ENCODE data around the gene CNN2.

Gene CNN2

GRCh38 chr19:1057176-1057855, 30.9 kb downstream of the CNN2 start:
- TF ChIP-seq, protein P1, sequence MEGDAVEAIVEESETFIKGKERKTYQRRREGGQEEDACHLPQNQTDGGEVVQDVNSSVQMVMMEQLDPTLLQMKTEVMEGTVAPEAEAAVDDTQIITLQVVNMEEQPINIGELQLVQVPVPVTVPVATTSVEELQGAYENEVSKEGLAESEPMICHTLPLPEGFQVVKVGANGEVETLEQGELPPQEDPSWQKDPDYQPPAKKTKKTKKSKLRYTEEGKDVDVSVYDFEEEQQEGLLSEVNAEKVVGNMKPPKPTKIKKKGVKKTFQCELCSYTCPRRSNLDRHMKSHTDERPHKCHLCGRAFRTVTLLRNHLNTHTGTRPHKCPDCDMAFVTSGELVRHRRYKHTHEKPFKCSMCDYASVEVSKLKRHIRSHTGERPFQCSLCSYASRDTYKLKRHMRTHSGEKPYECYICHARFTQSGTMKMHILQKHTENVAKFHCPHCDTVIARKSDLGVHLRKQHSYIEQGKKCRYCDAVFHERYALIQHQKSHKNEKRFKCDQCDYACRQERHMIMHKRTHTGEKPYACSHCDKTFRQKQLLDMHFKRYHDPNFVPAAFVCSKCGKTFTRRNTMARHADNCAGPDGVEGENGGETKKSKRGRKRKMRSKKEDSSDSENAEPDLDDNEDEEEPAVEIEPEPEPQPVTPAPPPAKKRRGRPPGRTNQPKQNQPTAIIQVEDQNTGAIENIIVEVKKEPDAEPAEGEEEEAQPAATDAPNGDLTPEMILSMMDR (IDR thresholded peaks at IDR 0.05; ENCODE audit: unreplicated experiment in 3 of 3) = no peak
- H3K27me3 Mint-ChIP-seq (ENCODE audit: low read depth) = peaks cover 8% of the 10 kb centered on the region

GRCh38 chr19:1058112-1058511, 31.7 kb downstream of the CNN2 start:
- TF ChIP-seq, protein P1 (IDR thresholded peaks at IDR 0.05; ENCODE audit: unreplicated experiment in 3 of 3) = no peak
- Mint-ChIP-seq H3K36me3 (ENCODE audit: low read depth) (peaks cover 4% of the 10 kb centered on the region), H3K4me3 (no peak overlapping the region), H3K4me1 (no peaks in the 10 kb centered on the region), H3K27me3 (ENCODE audit: low read depth) (peaks cover 11% of the 10 kb centered on the region), H3K27ac (no peak overlapping the region), H3K9me3 (no peaks in the 10 kb centered on the region)

More at GRCh38 chr19:1057176-1057855, 30.9 kb downstream of the CNN2 start:
- H3K4me3 Mint-ChIP-seq = no peak overlapping the region
- H3K27ac Mint-ChIP-seq = no peak overlapping the region
- peaks cover 4% of the 10 kb centered on the region for H3K36me3 Mint-ChIP-seq (ENCODE audit: low read depth)
- H3K4me1 Mint-ChIP-seq = no peaks in the 10 kb centered on the region
- H3K9me3 Mint-ChIP-seq = no peaks in the 10 kb centered on the region

DNA sequence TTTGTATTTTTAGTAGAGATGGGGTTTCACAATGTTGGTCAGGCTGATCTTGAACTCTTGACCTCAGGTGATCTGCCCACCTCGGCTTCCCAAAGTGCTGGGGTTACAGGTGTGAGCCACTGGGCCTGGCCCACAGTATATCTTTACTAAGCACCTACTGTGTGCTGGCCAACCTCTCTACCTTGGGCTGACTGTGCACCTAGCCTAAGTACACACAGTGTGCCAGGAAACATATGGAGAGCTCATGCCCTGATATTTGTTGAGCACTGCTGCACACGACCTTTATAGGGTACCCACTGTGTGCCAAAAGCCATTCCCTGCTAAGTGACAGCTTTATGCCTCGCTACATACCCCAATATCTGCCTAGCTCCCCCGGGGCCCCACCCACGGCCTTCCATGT, 34.3 kb downstream of the CNN2 start:
- no peak overlapping the region for H3K4me3 Mint-ChIP-seq
- TF ChIP-seq, protein P1 (IDR thresholded peaks at IDR 0.05; ENCODE audit: unreplicated experiment in 3 of 3) = no peak
- H3K4me1 Mint-ChIP-seq = no peaks in the 10 kb centered on the region
- peaks cover 27% of the 10 kb centered on the region for H3K27me3 Mint-ChIP-seq (ENCODE audit: low read depth)
- no peaks in the 10 kb centered on the region for H3K9me3 Mint-ChIP-seq
- peaks cover 4% of the 10 kb centered on the region for H3K36me3 Mint-ChIP-seq (ENCODE audit: low read depth)
- H3K27ac Mint-ChIP-seq = no peak overlapping the region

DNA sequence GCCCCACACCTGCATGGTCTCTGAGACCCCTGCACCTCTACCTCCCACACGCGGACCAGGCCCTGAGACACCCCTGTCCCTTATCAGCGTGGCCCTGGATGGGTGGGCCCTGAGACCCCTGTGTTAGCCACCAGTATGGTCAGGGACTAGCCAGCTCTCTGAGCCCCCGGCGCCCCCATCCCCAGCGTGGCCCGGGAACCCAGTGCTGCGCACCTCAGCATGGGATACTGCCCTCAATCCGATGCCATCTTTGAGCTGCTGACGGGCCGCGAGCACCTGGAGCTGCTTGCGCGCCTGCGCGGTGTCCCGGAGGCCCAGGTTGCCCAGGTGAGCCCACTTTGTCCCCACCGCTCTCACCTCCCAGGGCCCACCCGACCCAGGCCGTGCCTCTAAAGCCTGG, 35.6 kb downstream of the CNN2 start:
- H3K4me3 Mint-ChIP-seq = no peak overlapping the region
- TF ChIP-seq, protein P1 (IDR thresholded peaks at IDR 0.05; ENCODE audit: unreplicated experiment in 3 of 3) = no peak
- H3K27me3 Mint-ChIP-seq (ENCODE audit: low read depth) = peaks cover 39% of the 10 kb centered on the region
- H3K36me3 Mint-ChIP-seq (ENCODE audit: low read depth) = peaks cover 4% of the 10 kb centered on the region
- no peaks in the 10 kb centered on the region for H3K4me1 Mint-ChIP-seq
- H3K27ac Mint-ChIP-seq = no peak overlapping the region
- no peaks in the 10 kb centered on the region for H3K9me3 Mint-ChIP-seq

GRCh38 chr19:1062387-1063029, 36.1 kb downstream of the CNN2 start:
- H3K27ac Mint-ChIP-seq = no peak overlapping the region
- TF ChIP-seq, protein P1 (IDR thresholded peaks at IDR 0.05; ENCODE audit: unreplicated experiment in 3 of 3) = no peak
- peaks cover under 1% of the 10 kb centered on the region for H3K36me3 Mint-ChIP-seq (ENCODE audit: low read depth)
- no peak overlapping the region for H3K4me3 Mint-ChIP-seq
- H3K9me3 Mint-ChIP-seq = no peaks in the 10 kb centered on the region
- H3K4me1 Mint-ChIP-seq = no peaks in the 10 kb centered on the region
- peaks cover 40% of the 10 kb centered on the region for H3K27me3 Mint-ChIP-seq (ENCODE audit: low read depth)
